HG02642 (cell line): Measurements from ENCODE around the gene NT5DC1.

Experiments used
- ATAC-seq: cut with Tn5 transposase; IDR thresholded peaks from one replicate; pipeline ENCODE4 v1.9.1; 2021; ENCODE audit warnings: mild to moderate bottlenecking; ENCODE audit not compliant: unreplicated experiment, poor library complexity

Gene NT5DC1

GRCh38 chr6:116291701-116292396 lies 191.2 kb downstream of the NT5DC1 start:
- ATAC-seq = no peak

DNA sequence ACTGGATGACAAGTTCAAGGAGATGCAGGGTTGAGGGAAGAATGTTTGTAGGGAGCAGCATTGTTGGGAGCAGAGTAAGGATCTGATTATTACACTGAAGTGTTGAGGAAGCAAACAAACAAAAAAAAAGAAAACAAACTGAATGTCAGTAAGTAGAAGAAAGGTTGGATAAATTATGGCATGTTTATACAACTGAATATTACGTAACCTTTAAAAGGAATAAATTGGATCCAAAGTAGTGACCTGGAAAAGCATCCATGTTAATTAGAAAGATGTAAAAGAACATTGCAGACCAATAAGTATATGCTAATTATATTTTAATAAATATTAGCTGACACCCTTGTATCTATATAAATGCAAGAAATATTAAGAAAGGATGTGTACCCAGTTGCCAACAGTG lies 191.9 kb downstream of the NT5DC1 start:
- no peak for ATAC-seq

- no peak for ATAC-seq
Observed at GRCh38 chr6:116298273-116298672, 197.6 kb downstream of the NT5DC1 start.

DNA sequence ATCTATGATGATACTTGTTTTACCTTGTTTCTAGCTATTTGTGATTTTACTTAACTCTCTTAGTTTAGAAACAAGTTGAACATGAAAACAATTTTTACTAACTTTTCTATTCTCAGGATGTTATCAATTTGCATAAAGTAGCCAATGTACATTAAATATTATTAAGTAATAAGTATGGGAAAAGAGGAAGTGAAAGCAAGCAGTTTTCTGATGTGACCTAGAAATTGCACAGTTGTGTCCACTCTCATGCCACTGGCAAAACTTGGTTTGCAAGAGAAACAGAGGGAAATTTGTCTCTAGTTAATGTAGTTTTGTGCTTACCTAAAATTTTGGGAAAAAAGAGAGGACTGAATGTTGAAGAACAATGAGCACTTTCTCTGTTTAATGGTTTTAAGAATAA lies 198.3 kb downstream of the NT5DC1 start:
- no peak for ATAC-seq
